HepG2 (cell line): ENCODE data around the gene CDV3. TPM values are rescaled to one million over a fixed set of nuclear protein-coding genes. Genes with fewer than 3 reads are reported as not detected.

Source experiments
- ATAC-seq: fragments of 200-7000 bp; cut with Tn5 transposase; 3 replicates; pipeline ENCODE4 v1.9.1; 2020; ENCODE audit warnings: mild to moderate bottlenecking, moderate library complexity
- BruUV-seq: library from RNA; stranded (reverse); fragments of 400-500 nt; replicated peaks from 2 replicates; lab custom pipeline; 2021; lab: Mats Ljungman, UMichigan
- CTCF ChIA-PET: fragments of 300-600 bp; formaldehyde crosslinking; extraction: SDS; loops from one replicate; lab custom pipeline; 2021; ENCODE audit warnings: low total read pairs, inconsistent platforms, low intra/inter-chr PET ratio; lab: Yijun Ruan, JAX
- POLR2A ChIA-PET: fragments of 350-600 bp; sonication (Branson Sonifier 250); formaldehyde crosslinking; loops from one replicate; lab custom pipeline; 2020; ENCODE audit warnings: antibody characterized with exemption, inconsistent platforms; lab: Yijun Ruan, JAX
- DNase-seq: peaks from one replicate; pipeline ENCODE4 v3.0.0-alpha.2; 2015; ENCODE audit warnings: low spot score
- FAIRE-seq: peaks from 3 replicates; lab custom pipeline; 2011; peaks lifted over from hg19 to GRCh38; lab: Jason Lieb, UNC
- H2AFZ ChIP-seq: one replicate; pipeline ENCODE4 v1.6.1; 2011; ENCODE audit warnings: low read length, inconsistent platforms
- H3K27ac ChIP-seq: fragments of 300-600 bp; 3 replicates; pipeline ENCODE4 v1.8.0; 2011; ENCODE audit warnings: mixed run types, mild to moderate bottlenecking, mixed read lengths, low read length, inconsistent platforms; ENCODE audit not compliant: insufficient read depth; ENCODE audit errors: extremely low read length
- H3K27me3 ChIP-seq, 2 experiments: fragments of 200-600 bp in 1 of 2; 2 replicates in 1 of 2; 3 replicates in 1 of 2; pipeline versions ENCODE4 v1.6.0 to v1.8.0; 2011; ENCODE audit warnings: low read length in 2 of 2, mild to moderate bottlenecking in 2 of 2, moderate library complexity in 2 of 2, inconsistent platforms in 1 of 2; ENCODE audit not compliant: insufficient read depth in 2 of 2, control insufficient read depth in 1 of 2
- H3K36me3 ChIP-seq, 2 experiments: fragments of 200-600 bp in 1 of 2; replicated peaks in 1 of 2; 2 replicates in 1 of 2; 3 replicates in 1 of 2; pipeline versions ENCODE4 v1.5.1 to v1.8.0; 2011; ENCODE audit warnings: low read length in 2 of 2, inconsistent platforms in 1 of 2; ENCODE audit not compliant: insufficient read depth in 2 of 2, control insufficient read depth in 1 of 2
- H3K4me1 ChIP-seq: 2 replicates; pipeline ENCODE4 v1.5.1; 2012; ENCODE audit warnings: low read length, inconsistent platforms; ENCODE audit not compliant: insufficient read depth
- H3K4me2 ChIP-seq: 2 replicates; pipeline ENCODE4 v1.6.0; 2011; ENCODE audit warnings: low read depth, low read length, inconsistent platforms
- H3K4me3 ChIP-seq, 3 experiments: fragments of 200-600 bp in 1 of 3; sonication (generic), shearing (Covaris generic) in 1 of 3; replicated peaks in 1 of 3; 2 replicates each; pipeline ENCODE4 v1.5.1; 2011 to 2016; ENCODE audit warnings: low read length in 3 of 3, inconsistent platforms in 2 of 3, low read depth in 2 of 3, mild to moderate bottlenecking in 2 of 3, control low read depth in 1 of 3, mixed read lengths in 1 of 3; ENCODE audit not compliant: insufficient read depth in 1 of 3
- H3K79me2 ChIP-seq: one replicate; pipeline ENCODE4 v1.6.1; 2011; ENCODE audit warnings: low read length, inconsistent platforms; ENCODE audit not compliant: insufficient read depth
- H3K9ac ChIP-seq: 2 replicates; pipeline ENCODE4 v1.6.0; 2011; ENCODE audit warnings: mild to moderate bottlenecking, low read depth, low read length, inconsistent platforms; ENCODE audit not compliant: insufficient read depth
- H3K9me3 ChIP-seq: 2 replicates; pipeline ENCODE4 v1.5.1; 2012; ENCODE audit warnings: mild to moderate bottlenecking, low read length
- H4K20me1 ChIP-seq: 2 replicates; pipeline ENCODE4 v1.6.0; 2011; ENCODE audit warnings: inconsistent platforms, mild to moderate bottlenecking, low read length, moderate library complexity; ENCODE audit not compliant: insufficient read depth
- ARHGAP35 ChIP-seq: sonication (generic); formaldehyde crosslinking; IDR thresholded peaks from 2 replicates; pipeline ENCODE4 v1.9.0; 2022; ENCODE audit warnings: mild to moderate bottlenecking, inconsistent platforms, moderate library complexity, missing genetic modification reagents, borderline replicate concordance
- FOSL2 ChIP-seq: sonication (generic); formaldehyde crosslinking; IDR thresholded peaks from 2 replicates; pipeline ENCODE4 v1.4.0; 2020; ENCODE audit warnings: missing genetic modification reagents
- HMG20A ChIP-seq: IDR thresholded peaks from 2 replicates; pipeline ENCODE4 v1.6.1; 2016; ENCODE audit warnings: borderline replicate concordance
- HNRNPH1 ChIP-seq: fragments of 200-400 bp; formaldehyde crosslinking; optimal IDR thresholded peaks from 2 replicates; pipeline ENCODE3; 2017; ENCODE audit warnings: mild to moderate bottlenecking, low read depth, low read length
- IKZF4 ChIP-seq: sonication (generic); formaldehyde crosslinking; IDR thresholded peaks from 2 replicates; pipeline ENCODE4 v1.5.1; 2020; ENCODE audit warnings: borderline replicate concordance, mild to moderate bottlenecking, low read depth, missing genetic modification reagents; ENCODE audit errors: not compliant biosample characterization
- KLF6 ChIP-seq: IDR thresholded peaks from 2 replicates; pipeline ENCODE4 v1.8.0; 2016; ENCODE audit warnings: missing biosample characterization, missing genetic modification reagents
- RARA ChIP-seq: IDR thresholded peaks from 2 replicates; pipeline ENCODE4 v1.6.1; 2016; ENCODE audit warnings: missing genetic modification reagents, missing compliant biosample characterization
- RNF219 ChIP-seq: sonication (generic); formaldehyde crosslinking; IDR thresholded peaks from 2 replicates; pipeline ENCODE4 v1.5.0; 2020; ENCODE audit warnings: mild to moderate bottlenecking, missing genetic modification reagents
- SNRNP70 ChIP-seq: fragments of 200-400 bp; formaldehyde crosslinking; IDR thresholded peaks from 2 replicates; pipeline ENCODE4 v1.6.1; 2017; ENCODE audit warnings: mild to moderate bottlenecking, low read depth, low read length, moderate library complexity
- SOX13 ChIP-seq, 3 experiments: fragments of 450-650 bp in 1 of 3; sonication (generic) in 1 of 3; formaldehyde crosslinking in 1 of 3; IDR thresholded peaks in 2 of 3; conservative IDR thresholded peaks in 1 of 3; 2 replicates each; pipeline versions ENCODE4 v1.5.0 to v1.6.1; 2016 to 2020; ENCODE audit warnings: antibody characterized with exemption in 1 of 3, mild to moderate bottlenecking in 1 of 3, missing compliant biosample characterization in 1 of 3, missing genetic modification reagents in 1 of 3, moderate library complexity in 1 of 3
- TBL1XR1 ChIP-seq: fragments of 150-350 bp; IDR thresholded peaks from 2 replicates; pipeline ENCODE4 v1.6.1; 2014; ENCODE audit warnings: borderline replicate concordance, low read length; ENCODE audit not compliant: partially characterized antibody
- TEAD3 ChIP-seq: optimal IDR thresholded peaks from 2 replicates; pipeline ENCODE3; 2016; ENCODE audit warnings: borderline replicate concordance
- THAP8 ChIP-seq: sonication (generic); formaldehyde crosslinking; IDR thresholded peaks from 2 replicates; pipeline ENCODE4 v1.5.1; 2020; ENCODE audit warnings: missing genetic modification reagents, mild to moderate bottlenecking, borderline replicate concordance
- ZNF432 ChIP-seq: sonication (generic); formaldehyde crosslinking; IDR thresholded peaks from 2 replicates; pipeline ENCODE4 v1.5.0; 2020; ENCODE audit warnings: missing genetic modification reagents, mild to moderate bottlenecking, borderline replicate concordance
- ZNF552 ChIP-seq: sonication (generic); formaldehyde crosslinking; IDR thresholded peaks from 2 replicates; pipeline ENCODE4 v1.9.0; 2022; ENCODE audit warnings: missing genetic modification reagents, mild to moderate bottlenecking, borderline replicate concordance
- ZSCAN9 ChIP-seq: IDR thresholded peaks from 2 replicates; pipeline ENCODE4 v1.6.1; 2016; ENCODE audit warnings: borderline replicate concordance
- WGBS: methylation state at CpG from one replicate; pipeline ENCODE4 v1.1.6; 2017; ENCODE audit warnings: low lambda C conversion rate; 5-methylcytosine and 5-hydroxymethylcytosine counted together
- in situ Hi-C: cut with HindIII; loops from 2 replicates; pipeline ENCODE4 v1.10.0; 2017; ENCODE audit warnings: low pct_unique_long_range_greater_than_20kb; ENCODE audit not compliant: extremely low pct_ligation_motif_present
- intact Hi-C: fragments of 100-400 bp; cut with micrococcal nuclease; formaldehyde crosslinking; loops from one replicate; pipeline ENCODE4 v1.10.0; 2022; ENCODE audit not compliant: unreplicated experiment
- polyA plus RNA-seq, 8 experiments: library from polyadenylated mRNA; depleted of rRNA in 3 of 8; stranded (reverse) in 7 of 8; unstranded in 1 of 8; fragments of >200 nt; fragmentation: Illumina TruSeq in 4 of 8; extraction: Trizol in 4 of 8; gene quantifications; 2 replicates each; pipeline versions ENCODE4 v1.2.1 to v1.2.3, GENCODE V29; 2011 to 2016; ENCODE audit warnings: low read depth in 4 of 8, missing spikeins in 1 of 8, mixed read lengths in 1 of 8; ENCODE audit not compliant: insufficient read depth in 1 of 8
- total RNA-seq, 5 experiments: library from RNA; depleted of rRNA; stranded (reverse); fragments of >200 nt; fragmentation: Illumina TruSeq; extraction: Trizol; gene quantifications; 2 replicates each; pipeline ENCODE4 v1.2.3, GENCODE V29; 2016; ENCODE audit warnings: low read depth in 1 of 5
- TF ChIP-seq, protein P1 (sequence below): sonication (generic); formaldehyde crosslinking; IDR thresholded peaks from 2 replicates; pipeline ENCODE4 v1.4.0; 2020; ENCODE audit warnings: missing genetic modification reagents, borderline replicate concordance

The CDV3 gene
- total and polyA plus RNA-seq, 2 of the 13 experiments (the other 11 are each of a cell fraction or from before 2014, with no cell fraction given): 46.6 to 145 TPM

DNA sequence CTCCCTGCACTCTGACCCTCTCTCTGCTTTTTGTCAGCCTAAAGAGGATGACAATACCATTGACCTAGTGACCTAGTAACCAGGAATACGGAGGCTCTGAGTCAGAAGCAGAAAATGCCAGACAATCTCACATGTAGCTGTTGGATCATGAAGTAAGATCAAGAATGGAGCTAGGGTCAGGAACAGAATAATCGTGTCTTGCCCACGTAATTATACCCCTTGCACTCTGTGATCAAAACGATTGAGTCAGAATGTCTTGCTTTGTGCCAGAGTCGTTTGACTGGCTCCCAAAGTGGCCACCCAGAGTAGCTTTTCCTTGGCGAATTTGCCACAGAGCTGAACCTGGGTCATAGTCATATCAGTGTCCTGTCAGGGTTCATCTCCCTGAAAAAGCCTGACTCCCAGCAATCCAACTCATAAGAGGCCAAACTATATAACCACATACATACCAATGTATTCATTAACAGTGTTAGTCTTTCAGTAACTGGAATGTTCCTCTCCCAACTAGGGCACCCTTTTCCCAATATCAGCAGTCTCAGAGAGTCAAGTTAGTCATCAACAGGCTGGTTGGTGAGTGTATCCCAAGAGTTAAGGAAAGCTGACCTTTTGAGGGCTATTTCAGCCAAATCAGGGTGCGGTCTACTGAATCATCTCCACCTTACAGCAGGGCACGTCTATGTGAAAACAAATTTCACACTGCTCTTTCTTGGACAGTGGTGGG is 5.0 kb upstream of the CDV3 start:
- POLR2A ChIA-PET: no interaction called here
- Histone ChIP-seq H2AFZ (no peak overlapping the region), H3K4me1 (peaks cover 68% of the 10 kb centered on the region), H3K79me2 (no peaks in the 10 kb centered on the region), H3K9ac (no peak overlapping the region), H3K4me3 (no peak overlapping the region), H3K4me2 (peak overlapping the region; percentile 38), H3K36me3 (no peaks in the 10 kb centered on the region), H4K20me1 (no peaks in the 10 kb centered on the region), H3K27me3 (no peaks in the 10 kb centered on the region), H3K27ac (no peak overlapping the region), H3K9me3 (no peaks in the 10 kb centered on the region)
- ATAC-seq (peak; percentile 37), FAIRE-seq (no peak), DNase-seq (peak; percentile 47)
- in situ Hi-C loops (no loop called here), intact Hi-C loops (no loop called here)
- 10% methylated on average over 7 of the region's 8 CpGs for WGBS
- CTCF ChIA-PET: no interaction called here
- BruUV-seq: no TSS peak
- no peak for TF ChIP-seq IKZF4 (CRISPR knock-in tag)
- peak; percentile 79 for TF ChIP-seq FOSL2 (CRISPR knock-in tag)
- TF ChIP-seq ZSCAN9 (CRISPR knock-in tag): no peak
- TF ChIP-seq RNF219: no peak
- TF ChIP-seq ARHGAP35 (CRISPR knock-in tag): no peak
- TF ChIP-seq HNRNPH1: no peak
- no peak for TF ChIP-seq ZNF552 (CRISPR knock-in tag)
- peak; percentile 43 for TF ChIP-seq TEAD3 (CRISPR knock-in tag)
- TF ChIP-seq ZNF432 (CRISPR knock-in tag): no peak
- TF ChIP-seq KLF6 (CRISPR knock-in tag): no peak
- TF ChIP-seq HMG20A: peak; percentile 32; the same call in 1 of the 2 replicates
- no peak for TF ChIP-seq SOX13 (IDR thresholded peaks at IDR 0.05)
- peak in 1 of 2 experiments; percentile 25; a peak in 1 of 4 replicates for TF ChIP-seq SOX13 (CRISPR knock-in tag; conservative IDR thresholded peaks at IDR 0.05 in 1 of 2, IDR thresholded peaks at IDR 0.05 in 1 of 2)
- peak; percentile 92 for TF ChIP-seq TBL1XR1
- TF ChIP-seq THAP8 (CRISPR knock-in tag): no peak
- peak; percentile 91 for TF ChIP-seq RARA (CRISPR knock-in tag)
- TF ChIP-seq SNRNP70: no peak
- TF ChIP-seq, protein P1, sequence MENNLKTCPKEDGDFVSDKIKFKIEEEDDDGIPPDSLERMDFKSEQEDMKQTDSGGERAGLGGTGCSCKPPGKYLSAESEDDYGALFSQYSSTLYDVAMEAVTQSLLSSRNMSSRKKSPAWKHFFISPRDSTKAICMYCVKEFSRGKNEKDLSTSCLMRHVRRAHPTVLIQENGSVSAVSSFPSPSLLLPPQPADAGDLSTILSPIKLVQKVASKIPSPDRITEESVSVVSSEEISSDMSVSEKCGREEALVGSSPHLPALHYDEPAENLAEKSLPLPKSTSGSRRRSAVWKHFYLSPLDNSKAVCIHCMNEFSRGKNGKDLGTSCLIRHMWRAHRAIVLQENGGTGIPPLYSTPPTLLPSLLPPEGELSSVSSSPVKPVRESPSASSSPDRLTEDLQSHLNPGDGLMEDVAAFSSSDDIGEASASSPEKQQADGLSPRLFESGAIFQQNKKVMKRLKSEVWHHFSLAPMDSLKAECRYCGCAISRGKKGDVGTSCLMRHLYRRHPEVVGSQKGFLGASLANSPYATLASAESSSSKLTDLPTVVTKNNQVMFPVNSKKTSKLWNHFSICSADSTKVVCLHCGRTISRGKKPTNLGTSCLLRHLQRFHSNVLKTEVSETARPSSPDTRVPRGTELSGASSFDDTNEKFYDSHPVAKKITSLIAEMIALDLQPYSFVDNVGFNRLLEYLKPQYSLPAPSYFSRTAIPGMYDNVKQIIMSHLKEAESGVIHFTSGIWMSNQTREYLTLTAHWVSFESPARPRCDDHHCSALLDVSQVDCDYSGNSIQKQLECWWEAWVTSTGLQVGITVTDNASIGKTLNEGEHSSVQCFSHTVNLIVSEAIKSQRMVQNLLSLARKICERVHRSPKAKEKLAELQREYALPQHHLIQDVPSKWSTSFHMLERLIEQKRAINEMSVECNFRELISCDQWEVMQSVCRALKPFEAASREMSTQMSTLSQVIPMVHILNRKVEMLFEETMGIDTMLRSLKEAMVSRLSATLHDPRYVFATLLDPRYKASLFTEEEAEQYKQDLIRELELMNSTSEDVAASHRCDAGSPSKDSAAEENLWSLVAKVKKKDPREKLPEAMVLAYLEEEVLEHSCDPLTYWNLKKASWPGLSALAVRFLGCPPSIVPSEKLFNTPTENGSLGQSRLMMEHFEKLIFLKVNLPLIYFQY: no peak
